CD4-positive, alpha-beta T cell (primary cell): ENCODE data around the gene EZH1. TPM values are rescaled to one million over a fixed set of nuclear protein-coding genes. Genes with fewer than 3 reads are reported as not detected.
A peak's percentile ranks its signal among the peaks of the same experiment; 100 is the strongest.

Experiments used
- ATAC-seq: fragments of 200-7000 bp; cut with Tn5 transposase; one replicate; pipeline ENCODE4 v1.10.0; 2022; ENCODE audit warnings: mild to moderate bottlenecking; ENCODE audit not compliant: poor library complexity
- CTCF ChIA-PET: fragments of 350-600 bp; sonication (Branson Sonifier 250); formaldehyde crosslinking; loops from one replicate; lab custom pipeline; 2021; ENCODE audit warnings: antibody characterized with exemption, inconsistent platforms; lab: Charles Lee
- POLR2A ChIA-PET: fragments of 350-600 bp; sonication (Branson Sonifier 250); formaldehyde crosslinking; loops from one replicate; lab custom pipeline; 2021; ENCODE audit warnings: antibody characterized with exemption, inconsistent platforms; lab: Charles Lee
- DNase-seq, 14 experiments: peaks; one replicate each; pipeline ENCODE4 v3.0.0-alpha.2; 2013 to 2020; ENCODE audit warnings: mixed read lengths in 2 of 14
- H3K27ac ChIP-seq, 2 donors: one replicate each; pipeline versions ENCODE4 v1.5.1 to v1.7.0; 2013; ENCODE audit warnings: low read length in 2 of 2, low read depth in 1 of 2, mild to moderate bottlenecking in 1 of 2
- H3K27me3 ChIP-seq, 2 experiments: 1 replicate in 1 of 2; 2 replicates in 1 of 2; pipeline versions ENCODE4 v1.6.1 to v1.7.0; 2013; ENCODE audit warnings: low read length in 2 of 2, control low read depth in 1 of 2, mild to moderate bottlenecking in 1 of 2, moderate library complexity in 1 of 2; ENCODE audit not compliant: insufficient read depth in 2 of 2, control insufficient read depth in 1 of 2
- H3K36me3 ChIP-seq: one replicate; pipeline ENCODE4 v1.6.1; 2013; ENCODE audit warnings: low read length, control low read depth; ENCODE audit not compliant: insufficient read depth
- H3K4me1 ChIP-seq: one replicate; pipeline ENCODE4 v1.6.1; 2013; ENCODE audit warnings: low read length, control low read depth; ENCODE audit not compliant: insufficient read depth
- H3K4me3 ChIP-seq: one replicate; pipeline ENCODE4 v1.5.1; 2013; ENCODE audit warnings: mild to moderate bottlenecking, low read length, moderate library complexity
- H3K9me3 ChIP-seq, 2 experiments: 1 replicate in 1 of 2; 2 replicates in 1 of 2; pipeline versions ENCODE4 v1.6.1 to v1.7.0; 2013; ENCODE audit warnings: low read length in 2 of 2, mild to moderate bottlenecking in 2 of 2, control low read depth in 1 of 2, moderate library complexity in 1 of 2; ENCODE audit not compliant: control insufficient read depth in 1 of 2, insufficient read depth in 1 of 2
- H3K27ac Mint-ChIP-seq: one replicate; pipeline ENCODE4 v1.8.0; 2020; ENCODE audit warnings: mixed read lengths
- H3K27me3 Mint-ChIP-seq: one replicate; pipeline ENCODE4 v1.8.0; 2021; ENCODE audit warnings: mixed read lengths
- H3K36me3 Mint-ChIP-seq: one replicate; pipeline ENCODE4 v1.8.0; 2021; ENCODE audit warnings: low read depth, mixed read lengths
- H3K4me1 Mint-ChIP-seq: one replicate; pipeline ENCODE4 v1.8.0; 2021; ENCODE audit warnings: low read depth, mixed read lengths
- H3K4me3 Mint-ChIP-seq: one replicate; pipeline ENCODE4 v1.8.0; 2020; ENCODE audit warnings: mild to moderate bottlenecking, mixed read lengths
- H3K9me3 Mint-ChIP-seq: one replicate; pipeline ENCODE4 v1.8.0; 2020; ENCODE audit warnings: mixed read lengths
- intact Hi-C, 2 experiments: fragments of 100-400 bp; cut with DNase I in 1 of 2; cut with micrococcal nuclease in 1 of 2; formaldehyde crosslinking; loops; one replicate each; pipeline versions ENCODE4 v1.15.1 to v1.9.0; 2023 to 2025; cut with DNase I, micrococcal nuclease
- polyA plus RNA-seq, 2 donors: library from polyadenylated mRNA; unstranded; fragments of 120-200 nt; gene quantifications; one replicate each; pipeline ENCODE4 v1.2.1, GENCODE V29; 2013
- total RNA-seq, 174 experiments: library from RNA in 2 of 174; stranded (reverse) in 2 of 174; gene quantifications; one replicate each; pipeline ENCODE4 v1.2.3 and lab custom pipeline; 2021 to 2026
- TF ChIP-seq, protein P1 (sequence below): fragments of 200-600 bp; IDR thresholded peaks from one replicate; pipeline ENCODE4 v1.8.0; 2022; ENCODE audit warnings: antibody characterized with exemption, mild to moderate bottlenecking

Gene EZH1
- total RNA-seq (10 to 100 TPM; 73.3 to 76.1 TPM), total RNA-seq (lab: John Stamatoyannopoulos, UW) (29.3 to 333 (median 148) reads per million in 172 experiments)
- 56.9 TPM for polyA plus RNA-seq (2013, experiment 1 of 2)
- polyA plus RNA-seq (2013, experiment 2 of 2) = 58.6 TPM

DNA sequence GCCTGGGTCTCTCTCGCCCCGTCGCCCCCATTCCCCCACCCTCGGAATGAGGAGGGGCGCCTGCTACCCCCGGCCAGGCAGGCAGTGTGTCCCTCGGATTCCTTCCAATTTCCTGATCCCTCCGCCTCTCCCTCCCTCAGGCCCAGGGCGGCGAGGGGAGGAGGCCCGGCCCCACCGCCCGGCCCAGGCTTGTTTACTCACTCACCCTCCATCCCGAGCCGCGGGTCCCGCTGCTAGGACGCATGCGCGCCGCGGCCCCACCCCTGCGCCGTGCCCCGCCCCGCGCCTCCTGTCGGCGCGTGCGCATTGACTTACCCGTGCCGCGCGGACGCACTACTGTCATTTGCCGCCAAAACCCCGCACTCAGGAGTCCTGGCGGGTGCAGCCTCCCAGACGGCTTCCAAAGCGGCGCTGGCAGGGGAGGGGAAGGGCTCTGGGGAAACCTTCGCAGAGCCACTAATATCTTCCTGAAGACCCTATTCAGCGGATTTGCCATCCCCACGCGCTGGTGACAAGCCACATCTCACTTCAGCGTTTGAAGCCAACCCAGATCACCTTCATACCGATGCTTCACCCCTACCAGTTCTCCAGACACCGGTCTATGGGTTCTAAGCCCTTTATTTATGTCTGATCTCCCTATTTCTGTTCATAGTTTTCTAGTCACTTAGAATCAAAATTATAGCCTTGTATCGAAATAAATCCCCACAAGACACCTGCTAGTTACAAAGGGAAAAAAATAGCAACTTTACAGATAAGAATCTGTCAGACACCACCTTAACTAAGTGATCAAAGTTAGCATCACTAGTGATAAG lies at the start of gene EZH1:
TSS of gene EZH1 (minus strand) at position 235 of the 812 bp plus-strand sequence. CDS start 16,099 bp downstream, outside the sequence.
- H3K9me3 ChIP-seq = no peaks in the 10 kb centered on the region
- H3K27me3 ChIP-seq = peaks cover 0 to 3% of the 10 kb centered on the region in 2 experiments
- ATAC-seq (peak; percentile 92), DNase-seq (peak; percentile 77 to 97 (median 92))
- Mint-ChIP-seq H3K4me1 (peaks cover 26% of the 10 kb centered on the region), H3K27me3 (peaks cover 5% of the 10 kb centered on the region), H3K9me3 (no peaks in the 10 kb centered on the region), H3K4me3 (peak within 1 kb of the TSS; percentile 96), H3K36me3 (peaks cover 6% of the 10 kb centered on the region), H3K27ac (peak within 1 kb of the TSS; percentile 91)
- intact Hi-C loops = loop anchor here in 1 of 2 experiments (2.0 to 5.0 kb wide), 2 partner anchors 28 to 63 kb away; partner anchors contain the start of genes CCR10, CNTNAP1 and VPS25
- TF ChIP-seq, protein P1, sequence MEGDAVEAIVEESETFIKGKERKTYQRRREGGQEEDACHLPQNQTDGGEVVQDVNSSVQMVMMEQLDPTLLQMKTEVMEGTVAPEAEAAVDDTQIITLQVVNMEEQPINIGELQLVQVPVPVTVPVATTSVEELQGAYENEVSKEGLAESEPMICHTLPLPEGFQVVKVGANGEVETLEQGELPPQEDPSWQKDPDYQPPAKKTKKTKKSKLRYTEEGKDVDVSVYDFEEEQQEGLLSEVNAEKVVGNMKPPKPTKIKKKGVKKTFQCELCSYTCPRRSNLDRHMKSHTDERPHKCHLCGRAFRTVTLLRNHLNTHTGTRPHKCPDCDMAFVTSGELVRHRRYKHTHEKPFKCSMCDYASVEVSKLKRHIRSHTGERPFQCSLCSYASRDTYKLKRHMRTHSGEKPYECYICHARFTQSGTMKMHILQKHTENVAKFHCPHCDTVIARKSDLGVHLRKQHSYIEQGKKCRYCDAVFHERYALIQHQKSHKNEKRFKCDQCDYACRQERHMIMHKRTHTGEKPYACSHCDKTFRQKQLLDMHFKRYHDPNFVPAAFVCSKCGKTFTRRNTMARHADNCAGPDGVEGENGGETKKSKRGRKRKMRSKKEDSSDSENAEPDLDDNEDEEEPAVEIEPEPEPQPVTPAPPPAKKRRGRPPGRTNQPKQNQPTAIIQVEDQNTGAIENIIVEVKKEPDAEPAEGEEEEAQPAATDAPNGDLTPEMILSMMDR = no peak
- POLR2A ChIA-PET = interaction anchor here (1.0 kb wide), 2 partner anchors 38 to 137 kb away, joined by 3 read pairs; no protein-coding TSS in a partner anchor
- peaks cover 29% of the 10 kb centered on the region for H3K4me1 ChIP-seq
- H3K27ac ChIP-seq = peak within 1 kb of the TSS; percentile 41 to 77
- peaks cover 2% of the 10 kb centered on the region for H3K36me3 ChIP-seq
- CTCF ChIA-PET = no interaction called here
- peak within 1 kb of the TSS; percentile 86 for H3K4me3 ChIP-seq

DNA sequence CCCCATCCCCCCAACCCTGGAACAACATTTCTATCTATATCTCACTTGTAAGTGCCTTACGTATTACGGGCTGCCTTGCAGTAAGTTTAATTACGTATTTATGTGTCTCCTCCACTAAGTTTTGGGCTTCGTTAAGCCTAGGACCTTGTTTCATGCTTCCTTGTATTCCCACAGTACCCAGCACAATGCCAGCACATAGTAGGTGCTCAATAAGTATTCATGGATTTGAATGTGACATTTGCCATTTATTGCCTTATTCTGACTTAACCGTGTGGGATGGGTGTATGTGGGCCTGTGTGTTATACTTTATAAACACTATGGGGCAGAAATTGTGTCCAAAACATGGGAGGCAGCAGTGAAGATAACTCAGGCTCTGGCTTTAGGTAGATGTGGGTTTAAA lies 47.7 kb upstream of the EZH1 start:
- H3K9me3 Mint-ChIP-seq = no peaks in the 10 kb centered on the region
- ChIA-PET POLR2A (no interaction called here), CTCF (no interaction called here)
- H3K36me3 Mint-ChIP-seq = peaks cover 6% of the 10 kb centered on the region
- H3K9me3 ChIP-seq = no peaks in the 10 kb centered on the region
- ATAC-seq (no peak), DNase-seq (no peak)
- H3K27me3 ChIP-seq = peaks cover 0 to 7% of the 10 kb centered on the region in 2 experiments
- H3K27me3 Mint-ChIP-seq = peaks cover 7% of the 10 kb centered on the region
- intact Hi-C loops = no loop called here
- H3K27ac ChIP-seq = no peak overlapping the region
- no peak overlapping the region for H3K4me3 ChIP-seq
- TF ChIP-seq, protein P1 = no peak
- H3K4me3 Mint-ChIP-seq = no peak overlapping the region
- peaks cover 17% of the 10 kb centered on the region for H3K4me1 ChIP-seq
- peaks cover 4% of the 10 kb centered on the region for H3K4me1 Mint-ChIP-seq
- no peak overlapping the region for H3K27ac Mint-ChIP-seq
- H3K36me3 ChIP-seq = peaks cover 4% of the 10 kb centered on the region

DNA sequence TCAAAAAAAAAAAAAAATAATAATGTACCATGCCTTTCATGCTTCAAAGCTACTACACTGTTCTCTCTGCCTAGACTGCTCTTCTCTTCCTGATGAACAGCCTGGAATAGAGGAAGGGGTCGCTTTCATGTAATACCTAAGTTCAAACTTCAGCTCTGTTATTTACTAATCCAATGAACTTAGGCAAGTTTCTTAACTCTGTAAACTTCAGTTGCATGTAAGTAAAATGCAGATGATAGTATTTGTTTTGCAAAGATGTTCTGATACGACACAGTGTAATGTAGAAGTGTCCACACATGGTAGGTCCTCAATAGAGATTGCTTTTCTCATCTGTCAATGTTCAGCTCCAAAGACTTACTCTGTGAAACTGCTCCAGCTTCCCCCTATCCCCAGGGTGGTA lies 47.1 kb upstream of the EZH1 start:
- Histone ChIP-seq H3K4me1 (peaks cover 11% of the 10 kb centered on the region), H3K27me3 (peaks cover 0 to 9% of the 10 kb centered on the region in 2 experiments), H3K9me3 (no peaks in the 10 kb centered on the region), H3K27ac (no peak overlapping the region), H3K4me3 (no peak overlapping the region), H3K36me3 (peaks cover 4% of the 10 kb centered on the region)
- Mint-ChIP-seq H3K36me3 (peaks cover 6% of the 10 kb centered on the region), H3K4me1 (no peaks in the 10 kb centered on the region), H3K9me3 (no peaks in the 10 kb centered on the region), H3K27ac (no peak overlapping the region), H3K4me3 (no peak overlapping the region), H3K27me3 (peaks cover 12% of the 10 kb centered on the region)
- ATAC-seq (no peak), DNase-seq (no peak)
- intact Hi-C loops = no loop called here
- TF ChIP-seq, protein P1 = no peak
- ChIA-PET CTCF (no interaction called here), POLR2A (no interaction called here)
